ENCODE data around the gene MGAT4D. TPM values are rescaled to one million over a fixed set of nuclear protein-coding genes. Genes with fewer than 3 reads are reported as not detected.
"Not testable (repeated sequence)": the region's sequence is repeated elsewhere in the genome, so short reads cannot be mapped to it uniquely, and the experiment has no call there.

MGAT4D gene
- total RNA-seq, 3 donors from 2014 or later (not counting 1 experiment from before 2014, with no cell fraction given) = not detected

- Histone ChIP-seq H3K4me1 (ENCODE audit: control insufficient read depth, insufficient read depth, low read length) (peaks cover 3% of the 10 kb centered on the region), H3K4me3 (ENCODE audit: low read length) (peak within 1 kb of the TSS; percentile 56), H3K36me3 (ENCODE audit: control insufficient read depth, insufficient read depth, low read length) (peaks cover 2% of the 10 kb centered on the region), H3K9me3 (ENCODE audit: control insufficient read depth, insufficient read depth, low read length) (no peaks in the 10 kb centered on the region), H3K27me3 (ENCODE audit: control insufficient read depth, insufficient read depth, low read length) (no peaks in the 10 kb centered on the region), H3K27ac (ENCODE audit: low read length) (peak within 1 kb of the TSS; percentile 60)
- H3K4me1 Mint-ChIP-seq = peaks cover 12 to 22% of the 10 kb centered on the region in 2 donors
- WGBS (ENCODE audit: insufficient coverage) = under 1% methylated on average over 75 of the region's 77 CpGs
- no peaks in the 10 kb centered on the region for H3K36me3 Mint-ChIP-seq
- intact Hi-C loops (cut with micrococcal nuclease) = loop anchor here (1.0 to 10.0 kb wide), 2 partner anchors 151 to 701 kb away; partner anchors contain the start of genes SCOC and ZNF330
- DNase-seq (peak; percentile 96 to 98), ATAC-seq (peak; percentile 99 to 100 (median 99))
- H3K9me3 Mint-ChIP-seq = no peaks in the 10 kb centered on the region
- peak; percentile 97 for TF ChIP-seq CTCF (IDR thresholded peaks at IDR 0.05)
- peak within 1 kb of the TSS; percentile 89 for H3K4me3 Mint-ChIP-seq
- H3K27ac Mint-ChIP-seq = peak within 1 kb of the TSS; percentile 78 to 88
- no peaks in the 10 kb centered on the region for H3K27me3 Mint-ChIP-seq (ENCODE audit: low read depth in 2 of 2)
Measured at GRCh38 chr4:140523857-140524742, 26.0 kb upstream of the MGAT4D start, which contains the start of gene ELMOD2. ELMOD2 (plus strand) TSS chr4:140524168; CDS start chr4:140525429, 1,261 bp downstream.

- peak overlapping the region; percentile 89 for H3K4me3 Mint-ChIP-seq
- peak overlapping the region; percentile 78 to 88 for H3K27ac Mint-ChIP-seq
- no peaks in the 10 kb centered on the region for H3K9me3 Mint-ChIP-seq
- Histone ChIP-seq H3K9me3 (ENCODE audit: control insufficient read depth, insufficient read depth, low read length) (no peaks in the 10 kb centered on the region), H3K4me3 (ENCODE audit: low read length) (peak overlapping the region; percentile 56), H3K4me1 (ENCODE audit: control insufficient read depth, insufficient read depth, low read length) (peaks cover 3% of the 10 kb centered on the region), H3K36me3 (ENCODE audit: control insufficient read depth, insufficient read depth, low read length) (peaks cover 2% of the 10 kb centered on the region), H3K27me3 (ENCODE audit: control insufficient read depth, insufficient read depth, low read length) (no peaks in the 10 kb centered on the region), H3K27ac (ENCODE audit: low read length) (peak overlapping the region; percentile 10)
- ATAC-seq (no peak), DNase-seq (no peak)
- no peaks in the 10 kb centered on the region for H3K36me3 Mint-ChIP-seq
- peaks cover 12 to 22% of the 10 kb centered on the region in 2 donors for H3K4me1 Mint-ChIP-seq
- 2% methylated on average over 4 of the region's 8 CpGs for WGBS (ENCODE audit: insufficient coverage)
- no peak for TF ChIP-seq CTCF (IDR thresholded peaks at IDR 0.05)
- intact Hi-C loops (cut with micrococcal nuclease) = loop anchor here (10.0 kb wide), 1 partner anchor 701 kb away; the partner anchor contains the start of gene ZNF330
- H3K27me3 Mint-ChIP-seq (ENCODE audit: low read depth in 2 of 2) = no peaks in the 10 kb centered on the region
Measured at GRCh38 chr4:140523370-140523856, 25.3 kb upstream of the MGAT4D start.

- WGBS (ENCODE audit: insufficient coverage) = 0% methylated on average over 1 of the region's 1 CpG
- no peaks in the 10 kb centered on the region for H3K9me3 Mint-ChIP-seq
- Histone ChIP-seq H3K27ac (ENCODE audit: low read length) (no peak overlapping the region), H3K27me3 (ENCODE audit: control insufficient read depth, insufficient read depth, low read length) (no peaks in the 10 kb centered on the region), H3K9me3 (ENCODE audit: control insufficient read depth, insufficient read depth, low read length) (no peaks in the 10 kb centered on the region), H3K4me3 (ENCODE audit: low read length) (no peak overlapping the region), H3K36me3 (ENCODE audit: control insufficient read depth, insufficient read depth, low read length) (no peaks in the 10 kb centered on the region), H3K4me1 (ENCODE audit: control insufficient read depth, insufficient read depth, low read length) (no peaks in the 10 kb centered on the region)
- H3K4me1 Mint-ChIP-seq = no peaks in the 10 kb centered on the region
- no peak overlapping the region for H3K4me3 Mint-ChIP-seq
- TF ChIP-seq CTCF (IDR thresholded peaks at IDR 0.05) = no peak
- H3K27ac Mint-ChIP-seq = no peak overlapping the region
- DNase-seq (no peak), ATAC-seq (no peak)
- intact Hi-C loops (cut with micrococcal nuclease) = no loop called here
- H3K36me3 Mint-ChIP-seq = no peaks in the 10 kb centered on the region
- H3K27me3 Mint-ChIP-seq (ENCODE audit: low read depth in 2 of 2) = peaks cover 22 to 51% of the 10 kb centered on the region in 2 donors
Measured at GRCh38 chr4:140515423-140515822, 17.3 kb upstream of the MGAT4D start.

GRCh38 chr4:140513765-140514164, 15.7 kb upstream of the MGAT4D start:
- not testable (repeated sequence) for ATAC-seq; H3K27ac ChIP-seq (ENCODE audit: low read length)

More at GRCh38 chr4:140513765-140514164, 15.7 kb upstream of the MGAT4D start:
- H3K36me3 Mint-ChIP-seq; DNase-seq; H3K27me3 ChIP-seq (ENCODE audit: control insufficient read depth, insufficient read depth, low read length); H3K4me1 ChIP-seq (ENCODE audit: control insufficient read depth, insufficient read depth, low read length); H3K4me3 ChIP-seq (ENCODE audit: low read length); H3K9me3 ChIP-seq (ENCODE audit: control insufficient read depth, insufficient read depth, low read length); H3K27ac Mint-ChIP-seq; intact Hi-C loops (cut with micrococcal nuclease); H3K4me3 Mint-ChIP-seq; H3K9me3 Mint-ChIP-seq; H3K4me1 Mint-ChIP-seq; H3K36me3 ChIP-seq (ENCODE audit: control insufficient read depth, insufficient read depth, low read length): not testable (repeated sequence)
- peaks cover 31 to 66% of the 10 kb centered on the region in 2 donors for H3K27me3 Mint-ChIP-seq (ENCODE audit: low read depth in 2 of 2)
- 90% methylated on average over 4 of the region's 5 CpGs for WGBS (ENCODE audit: insufficient coverage)

All from natural killer cell (primary cell).